Thyroid gland (tissue), 4 donors: ENCODE measurements around the gene PTPN14.
"Not testable (repeated sequence)": the region's sequence is repeated elsewhere in the genome, so short reads cannot be mapped to it uniquely, and the experiment has no call there.

Source experiments
- CTCF ChIP-seq, 6 experiments: fragments of 200-600 bp in 3 of 6; fragments of 450-650 bp in 3 of 6; sonication (generic) in 3 of 6; IDR thresholded peaks; one replicate each; pipeline ENCODE4 v1.5.1; 2016 to 2019; ENCODE audit warnings: antibody characterized with exemption in 6 of 6, mild to moderate bottlenecking in 2 of 6, inconsistent platforms in 1 of 6, moderate library complexity in 1 of 6
- POLR2A ChIP-seq, 2 donors: fragments of 450-650 bp; IDR thresholded peaks; one replicate each; pipeline ENCODE4 v1.6.1; 2017; ENCODE audit warnings: antibody characterized with exemption in 2 of 2, mild to moderate bottlenecking in 2 of 2, moderate library complexity in 1 of 2

DNA sequence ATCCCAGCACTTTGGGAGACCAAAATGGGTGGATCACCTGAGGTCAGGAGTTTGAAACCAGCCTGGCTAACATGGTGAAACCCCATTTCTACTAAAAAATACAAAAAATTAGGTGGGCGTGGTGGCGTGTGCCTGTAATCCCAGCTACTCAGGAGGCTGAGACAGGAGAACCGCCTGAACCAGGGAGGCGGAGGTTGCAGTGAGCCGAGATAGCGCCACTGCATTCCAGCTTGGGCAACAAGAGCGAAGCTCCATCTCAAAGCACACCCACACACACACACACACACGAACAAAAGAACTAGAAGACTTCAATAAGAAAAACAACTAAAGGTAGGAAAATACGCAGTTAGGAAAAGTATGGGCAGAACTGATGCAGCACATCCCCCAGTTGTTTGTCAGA, 29.9 kb downstream of the PTPN14 start:
- not testable (repeated sequence) for TF ChIP-seq CTCF, POLR2A (IDR thresholded peaks at IDR 0.05)
